ENCODE data around the gene SLC25A12.
"Not testable (repeated sequence)": the region's sequence is repeated elsewhere in the genome, so short reads cannot be mapped to it uniquely, and the experiment has no call there.

SLC25A12 gene, protein sequence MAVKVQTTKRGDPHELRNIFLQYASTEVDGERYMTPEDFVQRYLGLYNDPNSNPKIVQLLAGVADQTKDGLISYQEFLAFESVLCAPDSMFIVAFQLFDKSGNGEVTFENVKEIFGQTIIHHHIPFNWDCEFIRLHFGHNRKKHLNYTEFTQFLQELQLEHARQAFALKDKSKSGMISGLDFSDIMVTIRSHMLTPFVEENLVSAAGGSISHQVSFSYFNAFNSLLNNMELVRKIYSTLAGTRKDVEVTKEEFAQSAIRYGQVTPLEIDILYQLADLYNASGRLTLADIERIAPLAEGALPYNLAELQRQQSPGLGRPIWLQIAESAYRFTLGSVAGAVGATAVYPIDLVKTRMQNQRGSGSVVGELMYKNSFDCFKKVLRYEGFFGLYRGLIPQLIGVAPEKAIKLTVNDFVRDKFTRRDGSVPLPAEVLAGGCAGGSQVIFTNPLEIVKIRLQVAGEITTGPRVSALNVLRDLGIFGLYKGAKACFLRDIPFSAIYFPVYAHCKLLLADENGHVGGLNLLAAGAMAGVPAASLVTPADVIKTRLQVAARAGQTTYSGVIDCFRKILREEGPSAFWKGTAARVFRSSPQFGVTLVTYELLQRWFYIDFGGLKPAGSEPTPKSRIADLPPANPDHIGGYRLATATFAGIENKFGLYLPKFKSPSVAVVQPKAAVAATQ

DNA sequence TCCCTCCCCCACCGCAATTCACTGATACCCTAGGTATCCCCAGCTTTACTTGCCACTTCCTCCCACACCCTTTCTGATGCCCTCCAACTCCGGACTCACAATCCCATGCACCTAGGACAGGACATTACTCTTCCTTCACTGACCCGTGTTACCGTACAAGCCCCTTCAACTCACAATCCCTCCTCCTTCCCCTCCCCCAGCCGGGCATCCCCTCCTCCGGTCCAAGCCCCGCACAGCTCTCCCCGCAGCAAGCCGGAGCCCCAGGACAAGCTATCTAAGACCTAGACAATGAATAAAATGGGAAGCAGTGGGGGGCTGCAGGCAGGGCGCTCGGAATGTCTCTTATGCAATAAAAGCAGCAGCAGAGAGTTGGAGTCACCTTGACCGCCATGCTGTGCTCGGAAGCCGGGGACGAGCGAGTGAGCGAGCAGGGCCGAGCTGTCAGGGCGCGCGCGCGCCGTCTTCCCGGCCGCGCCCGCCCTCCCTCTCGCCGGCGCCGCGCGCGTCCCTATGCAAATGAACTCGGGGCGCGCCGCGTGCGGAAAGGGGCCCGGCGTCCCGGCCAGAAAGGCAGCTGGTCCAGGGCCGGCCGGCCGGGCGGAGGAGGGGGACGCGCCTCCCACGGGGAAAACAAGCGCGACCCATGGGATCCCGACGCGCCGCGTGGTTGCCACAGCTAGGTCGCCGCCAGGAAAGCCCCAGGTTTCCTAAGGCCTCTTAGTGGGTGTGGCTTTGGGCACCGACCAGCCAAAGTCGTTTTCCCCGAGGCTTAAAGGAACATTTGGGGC, at the start of gene SLC25A12:
TSS of gene SLC25A12 (minus strand) at position 421 of the 788 bp plus-strand sequence. CDS start at position 391, 30 bp downstream.
- no peak for FAIRE-seq

DNA sequence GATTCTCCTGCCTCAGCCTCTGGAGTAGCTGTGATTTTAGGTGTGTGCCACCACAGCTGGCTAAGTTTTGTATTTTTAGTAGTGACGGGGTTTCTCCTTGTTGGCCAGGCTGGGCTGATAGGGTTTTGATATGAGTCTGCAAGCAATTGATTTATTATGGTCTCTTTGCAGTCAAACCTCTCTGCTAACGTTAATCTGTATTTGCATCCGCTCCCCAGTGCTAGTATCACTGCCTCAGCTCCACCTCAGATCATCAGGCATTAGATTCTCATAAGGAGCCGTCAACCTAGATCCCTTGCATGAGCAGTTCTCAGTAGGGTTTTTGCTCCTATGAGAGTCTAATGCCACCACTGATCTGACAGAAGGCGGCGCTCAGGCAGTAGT, 47.3 kb upstream of the SLC25A12 start:
- FAIRE-seq = no peak

DNA sequence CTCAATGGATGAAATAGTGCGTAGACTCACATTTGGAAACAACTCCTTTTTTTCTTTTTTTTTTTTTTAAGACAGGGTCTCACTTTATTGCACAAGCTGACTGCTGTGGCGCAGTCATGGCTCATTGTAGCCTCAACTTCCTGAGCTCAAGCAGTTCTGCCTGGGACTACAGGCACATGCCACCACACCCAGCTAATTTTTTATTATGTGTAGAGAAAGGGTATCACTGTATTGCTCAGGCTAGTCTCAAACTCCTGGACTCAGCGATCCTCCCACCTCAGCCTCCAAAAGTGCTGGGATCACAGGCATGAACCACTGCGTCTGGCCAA, 45.7 kb upstream of the SLC25A12 start:
- no peak for FAIRE-seq

DNA sequence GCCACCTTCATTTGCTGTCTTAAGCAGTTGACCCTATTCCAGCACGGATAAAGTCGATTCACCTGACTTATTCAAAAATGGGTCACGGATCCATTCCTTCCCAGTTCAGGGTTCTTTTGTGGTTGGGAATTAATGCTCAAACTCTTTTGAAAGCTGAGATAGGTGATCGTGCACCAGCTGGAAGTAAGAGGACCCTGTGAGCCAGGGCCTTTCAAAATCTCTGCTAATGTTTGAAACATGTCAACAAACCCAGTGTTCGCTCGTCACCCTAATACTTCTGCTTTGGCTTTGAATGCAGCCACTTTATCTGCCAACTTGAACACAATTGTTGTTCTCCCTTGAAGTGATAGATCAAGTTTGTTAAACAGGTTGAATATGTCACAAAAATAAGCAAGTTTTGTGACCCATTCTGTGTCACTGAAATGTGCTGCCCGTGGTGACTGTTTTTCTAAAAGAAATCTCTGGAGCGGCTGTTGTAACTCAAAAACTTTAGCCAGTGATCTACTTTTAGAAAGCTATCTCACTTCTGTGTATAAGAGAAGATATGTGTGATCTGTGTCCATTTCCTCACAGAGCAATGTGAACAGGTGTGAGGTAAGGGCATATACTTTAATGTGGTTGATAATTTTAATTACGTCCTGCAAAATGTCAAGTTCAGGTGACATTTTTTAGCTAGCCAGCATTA, 45.2 kb upstream of the SLC25A12 start:
- no peak for FAIRE-seq

DNA sequence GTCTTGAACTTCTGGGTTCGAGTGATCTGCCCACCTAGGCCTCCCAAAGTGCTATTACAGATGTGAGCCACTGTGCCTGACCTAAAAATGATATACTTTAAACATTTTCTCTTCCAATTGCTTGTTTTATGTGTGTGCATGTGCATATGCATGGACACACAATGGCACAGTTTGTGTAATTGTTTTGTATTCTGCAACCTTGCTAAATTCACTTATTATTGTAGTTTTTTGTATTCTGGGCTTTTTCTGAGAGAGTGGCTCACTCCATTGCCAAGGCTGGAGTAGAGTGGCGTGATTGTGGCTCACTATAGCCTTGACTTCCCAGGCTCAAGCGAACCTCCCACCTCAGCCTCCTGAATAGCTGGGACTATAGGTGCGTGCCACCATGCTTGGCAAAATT, 36.3 kb upstream of the SLC25A12 start:
- FAIRE-seq = no peak

DNA sequence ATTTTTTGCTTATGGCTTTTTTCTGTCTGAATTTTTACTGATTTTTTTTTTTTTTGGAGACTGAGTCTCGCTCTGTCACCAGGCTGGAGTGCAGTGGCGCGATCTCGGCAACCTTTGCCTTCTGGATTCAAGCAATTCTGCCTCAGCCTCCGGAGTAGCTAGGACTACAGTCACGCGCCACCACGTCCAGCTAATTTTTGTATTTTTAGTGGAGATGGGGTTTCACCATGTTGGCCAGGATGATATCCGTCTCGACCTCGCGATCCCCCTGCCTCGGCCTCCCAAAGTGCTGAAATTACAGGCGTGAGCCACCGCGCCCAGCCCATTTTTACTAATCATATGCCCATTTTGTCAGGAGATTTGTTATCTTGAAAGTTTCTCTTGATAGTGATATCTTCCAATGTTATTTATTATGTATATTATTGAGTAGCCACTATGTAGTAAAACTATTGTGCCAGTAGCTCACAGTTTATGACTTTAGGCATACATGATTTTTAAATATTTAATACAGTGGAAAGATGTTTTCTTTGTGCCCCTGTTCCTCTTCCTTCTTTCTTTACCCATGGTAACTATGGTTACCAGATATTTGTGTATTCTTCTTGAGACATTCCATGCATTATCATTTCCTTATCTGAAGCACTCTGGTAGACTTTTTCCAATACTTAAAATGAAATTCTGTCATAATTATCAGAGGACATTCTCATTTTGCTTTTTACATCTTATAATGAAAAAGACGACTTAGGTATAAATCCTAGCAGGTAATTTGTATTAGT, 30.3 kb upstream of the SLC25A12 start:
- no peak for FAIRE-seq

DNA sequence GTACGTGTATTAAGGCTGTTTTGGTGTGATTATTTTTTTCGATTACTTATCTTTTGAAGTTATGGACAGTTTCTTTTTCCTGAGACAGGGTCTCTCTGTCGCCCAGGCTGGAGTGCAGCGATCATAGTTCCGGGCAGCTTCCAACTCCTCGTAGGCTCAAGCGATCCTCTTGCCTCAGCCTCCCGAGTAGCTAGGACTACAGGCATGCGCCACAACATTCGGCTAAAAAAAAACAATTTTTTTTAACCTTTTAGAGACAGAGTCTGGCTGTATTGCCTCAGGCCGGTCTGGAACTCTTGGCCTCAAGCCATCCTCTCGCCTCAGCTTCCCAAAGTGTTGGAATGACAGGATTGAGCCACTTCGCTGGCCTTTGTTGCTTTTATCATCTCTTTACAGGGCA, 29.2 kb upstream of the SLC25A12 start:
- no peak for FAIRE-seq

DNA sequence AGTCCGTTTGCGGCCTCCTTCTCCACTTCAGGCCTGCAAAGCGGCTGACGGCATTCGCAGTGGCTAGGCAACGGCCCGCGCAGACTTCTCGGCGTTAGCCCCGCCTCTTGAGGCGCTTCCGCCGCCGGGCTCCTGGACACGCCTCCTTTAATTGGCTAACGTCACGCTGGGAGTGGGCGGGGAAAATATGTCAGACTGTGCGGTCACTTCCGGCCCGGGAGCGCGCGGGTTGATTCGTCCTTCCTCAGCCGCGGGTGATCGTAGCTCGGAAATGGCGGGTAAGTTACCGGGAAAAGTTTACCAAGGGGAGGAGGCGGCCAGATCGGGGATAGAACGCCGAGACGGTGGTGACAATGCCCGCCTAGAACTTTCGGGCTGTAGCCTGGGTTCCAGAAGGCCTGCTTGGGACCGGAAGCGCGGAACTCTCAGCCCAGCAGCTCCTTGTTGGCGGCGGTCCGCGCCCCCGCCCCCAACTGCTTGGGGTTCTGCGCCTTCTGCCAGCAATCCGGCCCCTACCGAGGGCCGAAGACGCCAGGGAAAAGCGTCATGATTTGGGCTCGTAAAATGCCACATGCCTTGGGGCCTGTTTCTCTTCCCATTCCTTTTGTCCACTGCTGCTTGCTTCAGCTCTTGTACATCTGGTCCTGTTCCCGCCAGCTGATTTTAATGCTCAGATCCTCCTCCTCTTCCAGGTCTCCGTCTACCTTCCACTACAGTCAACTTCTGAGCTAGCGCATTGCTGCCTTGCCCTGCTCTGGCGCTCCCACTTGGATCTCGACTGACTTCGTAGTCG, 28.4 kb upstream of the SLC25A12 start, which contains the start of gene HAT1:
TSS of gene HAT1 (plus strand) at position 232 of the 793 bp plus-strand sequence. CDS start at position 272, 40 bp downstream.
- peak; percentile 36 for FAIRE-seq

DNA sequence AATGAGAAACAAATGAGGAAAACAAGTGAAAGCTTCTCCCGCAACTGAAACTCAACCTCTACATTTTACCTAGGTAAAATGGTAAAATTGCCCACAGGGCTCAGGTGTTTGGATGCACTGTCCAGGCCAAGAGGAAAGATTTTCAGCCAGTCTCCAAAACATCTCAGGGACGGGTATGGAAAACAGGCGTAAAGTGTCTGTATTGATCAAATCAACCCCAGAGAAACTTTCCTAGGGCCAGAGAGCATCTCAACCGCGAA, 27.9 kb upstream of the SLC25A12 start:
- no peak for FAIRE-seq

DNA sequence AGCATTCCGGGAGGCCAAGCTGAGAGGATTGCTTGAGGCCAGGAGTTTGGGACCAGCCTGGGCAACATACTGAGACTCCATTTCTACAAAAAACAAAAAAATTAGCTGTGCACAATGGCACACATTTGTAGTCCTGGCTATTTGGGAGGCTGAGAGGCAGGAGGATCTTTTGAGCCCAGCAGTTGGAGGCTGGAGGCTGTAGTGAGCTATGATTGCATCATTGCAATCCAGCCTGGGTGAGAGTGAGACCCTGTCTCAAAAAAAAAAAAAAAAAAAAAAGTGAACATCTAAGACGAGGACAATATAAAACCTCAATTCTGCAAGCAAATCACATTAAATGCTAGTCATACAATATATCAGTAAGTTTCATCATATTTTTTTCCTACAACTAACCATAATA, 25.4 kb upstream of the SLC25A12 start:
- no peak for FAIRE-seq

DNA sequence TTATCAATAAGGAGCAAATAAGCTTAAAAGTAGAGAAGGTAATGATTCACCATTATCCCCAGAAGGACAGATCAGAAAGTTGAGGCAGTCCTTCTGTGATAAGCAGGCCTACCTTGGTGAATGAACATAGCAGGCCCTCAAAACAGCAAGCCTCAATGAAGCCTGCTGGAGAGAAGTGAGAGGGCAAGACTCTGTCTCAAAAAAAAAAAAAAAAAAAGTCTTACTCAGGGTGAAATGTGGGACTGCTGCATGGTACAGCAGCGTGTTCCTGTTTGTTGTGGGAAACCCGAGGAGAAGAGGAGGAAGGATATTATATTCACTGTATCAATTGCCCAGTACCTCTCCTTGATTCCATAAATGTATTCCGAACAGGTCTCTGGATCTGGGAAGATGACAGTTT, 19.5 kb upstream of the SLC25A12 start:
- FAIRE-seq = no peak

DNA sequence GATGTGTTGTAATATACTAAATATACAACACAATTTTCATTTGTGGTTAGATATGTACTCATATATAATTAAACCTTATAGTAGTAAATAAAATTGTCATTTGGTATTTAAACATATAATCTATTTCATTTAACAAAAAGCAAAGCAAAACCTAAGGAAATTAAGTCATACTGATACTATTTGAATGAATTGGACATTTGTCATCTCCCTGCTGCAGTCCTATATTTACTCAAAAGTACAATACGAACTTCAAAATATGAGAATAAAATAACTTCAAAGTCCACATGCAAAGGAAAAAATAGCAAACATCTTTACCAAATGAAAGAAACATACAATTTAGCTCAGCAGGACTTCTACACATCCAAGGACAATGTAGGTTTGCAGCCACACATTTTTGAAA, 16.4 kb upstream of the SLC25A12 start:
- no peak for FAIRE-seq

DNA sequence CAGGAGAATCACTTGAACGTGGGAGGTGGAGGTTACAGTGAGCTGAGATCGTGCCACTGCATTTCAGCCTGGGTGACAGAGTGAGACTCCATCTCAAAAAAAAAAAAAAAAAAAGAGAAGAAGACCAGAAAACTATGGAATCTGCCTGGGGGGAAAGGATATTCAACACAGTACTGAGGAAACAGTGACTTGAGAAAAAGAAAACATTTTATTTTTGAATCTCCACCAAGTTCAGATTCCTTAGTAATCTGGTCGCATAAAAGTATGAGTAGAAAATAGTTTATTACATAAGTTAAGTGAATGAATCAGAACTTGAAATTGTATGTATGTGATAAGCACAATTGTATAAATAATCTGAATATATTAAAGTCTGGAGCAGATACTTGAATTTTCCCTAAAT, 15.2 kb upstream of the SLC25A12 start:
- no peak for FAIRE-seq

DNA sequence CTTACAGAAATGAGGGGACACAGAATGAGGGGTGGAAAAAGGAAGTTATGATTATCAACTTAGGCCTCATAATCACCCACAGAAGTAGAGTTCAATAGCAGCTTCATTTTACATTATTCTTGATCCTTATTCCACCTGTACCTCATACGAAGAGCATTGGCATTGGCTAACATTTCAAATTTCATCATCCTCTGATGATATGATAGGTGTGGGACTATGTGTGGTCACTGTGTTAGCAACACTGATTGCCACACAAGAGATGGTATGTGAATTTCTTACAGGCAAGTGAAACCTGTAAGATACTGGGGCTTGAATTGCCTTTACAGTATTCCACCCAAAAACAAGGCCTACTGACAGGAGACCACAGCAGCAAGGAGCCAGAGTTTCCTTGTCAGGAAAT, 14.2 kb upstream of the SLC25A12 start:
- FAIRE-seq = no peak

DNA sequence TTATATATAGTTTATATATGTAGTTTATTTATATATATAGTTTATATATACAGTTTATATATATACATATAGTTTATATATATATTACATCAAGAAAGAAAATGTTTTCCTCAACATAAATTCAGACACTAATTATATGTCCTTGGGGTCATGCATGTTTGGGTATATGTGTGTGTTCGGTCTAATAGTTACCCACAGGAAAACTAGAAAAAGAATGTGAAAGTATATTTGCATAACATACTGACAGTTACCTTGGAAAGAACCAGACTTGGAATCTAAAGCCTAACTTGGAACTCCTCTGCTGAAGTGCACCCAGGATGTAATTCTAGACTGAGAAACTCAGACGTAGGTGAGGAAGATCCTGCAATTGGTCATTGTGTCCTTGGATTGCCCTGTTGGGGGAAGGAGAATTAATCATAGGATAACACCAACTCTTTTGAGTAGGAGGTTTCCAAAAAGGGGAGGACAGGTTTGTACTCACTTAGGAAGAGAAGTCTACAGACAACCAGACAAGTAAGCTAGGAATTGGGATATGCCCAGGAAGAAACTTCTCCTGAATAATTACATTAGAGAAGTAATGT, 8.9 kb upstream of the SLC25A12 start:
- FAIRE-seq = no peak

DNA sequence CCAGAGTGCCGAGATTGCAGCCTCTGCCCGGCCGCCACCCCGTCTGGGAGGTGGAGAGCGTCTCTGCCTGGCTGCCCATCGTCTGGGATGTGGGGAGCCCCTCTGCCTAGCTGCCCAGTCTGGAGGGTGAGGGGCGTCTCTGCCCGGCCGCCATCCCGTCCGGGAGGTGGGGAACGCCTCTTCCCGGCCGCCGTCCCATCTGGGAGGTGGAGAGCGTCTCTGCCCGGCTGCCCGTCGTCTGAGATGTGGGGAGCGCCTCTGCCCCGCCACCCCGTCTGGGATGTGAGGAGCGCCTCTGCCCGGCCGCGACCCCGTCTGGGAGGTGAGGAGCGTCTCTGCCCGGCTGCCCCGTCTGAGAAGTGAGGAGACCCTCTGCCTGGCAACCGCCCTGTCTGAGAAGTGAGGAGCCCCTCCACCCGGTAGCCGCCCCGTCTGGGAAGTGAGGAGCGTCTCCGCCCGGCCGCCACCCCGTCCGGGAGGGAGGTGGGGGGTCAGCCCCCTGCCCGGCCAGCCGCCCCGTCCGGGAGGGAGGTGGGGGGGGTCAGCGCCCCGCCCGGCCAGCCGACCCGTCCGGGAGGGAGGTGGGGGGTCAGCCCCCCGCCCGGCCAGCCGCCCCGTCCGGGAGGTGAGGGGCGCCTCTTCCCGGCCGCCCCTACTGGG, 5.7 kb upstream of the SLC25A12 start:
- FAIRE-seq = not testable (repeated sequence)

DNA sequence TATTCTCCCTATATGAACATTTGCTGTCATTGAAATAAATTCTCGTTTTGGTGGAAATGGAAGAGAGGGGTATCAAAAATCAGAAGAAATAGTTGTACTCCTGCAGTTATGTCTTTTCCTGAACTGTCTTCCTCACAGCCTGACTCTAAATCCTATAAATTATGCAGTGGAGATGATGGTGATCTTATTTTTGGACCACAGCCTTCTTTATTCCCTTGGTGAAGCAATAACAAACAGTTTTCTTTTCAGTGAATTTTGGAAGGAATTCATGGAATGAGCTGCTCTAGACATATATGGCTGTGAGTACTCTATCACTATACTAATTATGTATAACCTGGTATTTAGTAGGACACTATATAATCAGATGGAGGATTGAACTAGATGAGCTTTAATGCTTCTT, 1.7 kb upstream of the SLC25A12 start:
- no peak for FAIRE-seq

DNA sequence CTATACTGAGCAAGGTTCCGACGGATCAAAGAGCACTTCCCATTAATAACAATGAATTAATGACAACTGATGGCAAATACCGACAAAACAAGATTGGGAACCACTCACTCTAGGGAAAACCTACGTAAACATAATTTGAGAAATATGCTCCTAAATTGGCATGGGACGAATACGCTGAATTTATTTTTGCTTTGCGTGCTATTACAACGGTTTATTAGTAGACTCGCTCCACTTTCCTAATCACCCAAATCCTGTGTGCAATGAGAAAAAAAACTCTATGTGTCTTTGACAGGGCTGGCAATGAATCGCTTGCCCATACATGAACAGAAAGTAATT, 536 bp upstream of the SLC25A12 start:
- FAIRE-seq = no peak

DNA sequence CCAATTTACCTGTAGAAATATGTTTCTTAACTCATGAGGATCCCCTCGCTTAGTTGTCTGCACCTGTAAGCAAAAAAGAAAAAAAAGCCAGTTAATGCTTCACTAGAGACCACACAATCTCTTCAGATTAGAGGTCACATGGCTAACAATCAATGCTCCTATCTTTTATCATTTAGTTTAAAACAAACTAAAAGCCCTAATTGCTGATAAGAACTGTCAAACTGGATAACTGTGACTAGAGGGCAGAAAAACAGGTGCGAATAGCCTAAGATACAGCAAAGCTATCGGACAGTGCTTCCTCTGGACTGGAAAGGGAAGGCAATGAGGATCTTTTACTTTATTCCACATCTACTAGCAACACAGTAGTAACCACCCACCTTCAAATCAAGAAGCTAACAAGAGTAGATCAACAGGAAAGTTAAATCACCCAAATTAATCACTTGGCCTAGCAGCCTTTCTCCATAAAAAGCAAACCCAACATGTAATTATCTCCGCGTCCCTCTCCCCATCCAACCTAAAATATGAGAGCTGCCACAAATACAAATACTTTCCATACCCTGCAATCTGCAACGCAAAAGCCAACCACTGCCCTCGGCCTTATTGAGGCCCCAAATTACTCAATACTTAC, 734 bp downstream of the SLC25A12 start:
- FAIRE-seq = no peak

DNA sequence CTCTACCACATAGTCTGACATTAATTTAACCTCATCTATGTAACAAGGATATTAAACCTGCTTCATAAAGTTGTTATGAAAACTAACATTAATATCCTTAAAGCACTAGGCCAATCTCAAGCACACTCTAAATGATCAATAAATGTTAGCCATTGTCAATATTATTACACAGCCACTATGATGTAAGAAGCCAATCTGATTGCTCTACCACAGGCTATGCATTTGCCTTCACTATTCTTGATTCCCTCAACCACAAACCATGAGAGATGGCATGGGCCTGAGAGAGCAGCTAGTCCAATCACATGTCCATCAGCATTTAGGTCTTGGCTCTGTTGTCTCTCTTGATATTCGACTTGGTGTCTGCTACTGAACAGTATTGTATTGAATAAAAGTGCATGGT, 4.2 kb downstream of the SLC25A12 start:
- no peak for FAIRE-seq
